Activated naive CD4-positive, alpha-beta T cell treated with anti-CD3 and anti-CD28 coated beads for 36 hours (primary cell): Measurements from ENCODE around the gene RIMBP2. TPM values are rescaled to one million over a fixed set of nuclear protein-coding genes. Genes with fewer than 3 reads are reported as not detected.

Experiments
- CTCF ChIA-PET: fragments of 350-600 bp; sonication (Branson Sonifier 250); formaldehyde crosslinking; loops from one replicate; lab custom pipeline; 2021; ENCODE audit warnings: antibody characterized with exemption; lab: Charles Lee
- DNase-seq: peaks from one replicate; pipeline ENCODE4 v3.0.0-alpha.2; 2020
- H3K27ac Mint-ChIP-seq: one replicate; pipeline ENCODE4 v1.8.0; 2021; ENCODE audit warnings: mild to moderate bottlenecking, mixed read lengths
- H3K27me3 Mint-ChIP-seq: one replicate; pipeline ENCODE4 v1.8.0; 2021; ENCODE audit warnings: low read depth, mixed read lengths
- H3K36me3 Mint-ChIP-seq: one replicate; pipeline ENCODE4 v1.8.0; 2021; ENCODE audit warnings: low read depth, mixed read lengths
- H3K4me1 Mint-ChIP-seq: one replicate; pipeline ENCODE4 v1.8.0; 2021; ENCODE audit warnings: low read depth, mixed read lengths
- H3K4me3 Mint-ChIP-seq: one replicate; pipeline ENCODE4 v1.8.0; 2021; ENCODE audit warnings: mild to moderate bottlenecking, moderate library complexity, mixed read lengths
- H3K9me3 Mint-ChIP-seq: one replicate; pipeline ENCODE4 v1.8.0; 2021; ENCODE audit warnings: mixed read lengths
- intact Hi-C: fragments of 100-400 bp; cut with micrococcal nuclease; formaldehyde crosslinking; loops from one replicate; pipeline ENCODE4 v1.15.1; 2023
- total RNA-seq, 2 experiments: library from RNA; stranded (reverse); gene quantifications; one replicate each; pipeline ENCODE4 v1.2.3, GENCODE V29; 2021

The RIMBP2 gene
- total RNA-seq, 2 experiments from 2014 or later = not detected

- H3K4me1 Mint-ChIP-seq = no peaks in the 10 kb centered on the region
- CTCF ChIA-PET = no interaction called here
- H3K9me3 Mint-ChIP-seq = no peaks in the 10 kb centered on the region
- H3K36me3 Mint-ChIP-seq = no peaks in the 10 kb centered on the region
- no peak overlapping the region for H3K27ac Mint-ChIP-seq
- H3K4me3 Mint-ChIP-seq = no peak overlapping the region
- DNase-seq = no peak
- H3K27me3 Mint-ChIP-seq = peaks cover 2% of the 10 kb centered on the region
- intact Hi-C loops = no loop called here
Measured at GRCh38 chr12:130424858-130425697, 291.0 kb downstream of the RIMBP2 start.

- H3K27ac Mint-ChIP-seq = no peak overlapping the region
- H3K9me3 Mint-ChIP-seq = no peaks in the 10 kb centered on the region
- CTCF ChIA-PET = no interaction called here
- H3K27me3 Mint-ChIP-seq = peaks cover 2% of the 10 kb centered on the region
- no peaks in the 10 kb centered on the region for H3K4me1 Mint-ChIP-seq
- no peak overlapping the region for H3K4me3 Mint-ChIP-seq
- H3K36me3 Mint-ChIP-seq = no peaks in the 10 kb centered on the region
- DNase-seq = no peak
- intact Hi-C loops = no loop called here
Measured at GRCh38 chr12:130423991-130424857, 291.9 kb downstream of the RIMBP2 start.

GRCh38 chr12:130423136-130423535 is 293.0 kb downstream of the RIMBP2 start:
- CTCF ChIA-PET = no interaction called here
- Mint-ChIP-seq H3K36me3 (no peaks in the 10 kb centered on the region), H3K27me3 (peaks cover 2% of the 10 kb centered on the region), H3K4me1 (no peaks in the 10 kb centered on the region), H3K9me3 (no peaks in the 10 kb centered on the region), H3K27ac (no peak overlapping the region), H3K4me3 (no peak overlapping the region)
- intact Hi-C loops = no loop called here
- no peak for DNase-seq

- Mint-ChIP-seq H3K9me3 (no peaks in the 10 kb centered on the region), H3K27me3 (peaks cover 4% of the 10 kb centered on the region), H3K36me3 (no peaks in the 10 kb centered on the region), H3K4me3 (no peak overlapping the region), H3K27ac (no peak overlapping the region), H3K4me1 (no peaks in the 10 kb centered on the region)
- DNase-seq = no peak
- CTCF ChIA-PET = no interaction called here
- intact Hi-C loops = no loop called here
Measured at GRCh38 chr12:130422676-130423075, 293.4 kb downstream of the RIMBP2 start.

GRCh38 chr12:130421896-130422295 is 294.2 kb downstream of the RIMBP2 start:
- no peak overlapping the region for H3K27ac Mint-ChIP-seq
- no peaks in the 10 kb centered on the region for H3K36me3 Mint-ChIP-seq
- no peaks in the 10 kb centered on the region for H3K9me3 Mint-ChIP-seq
- no peak overlapping the region for H3K4me3 Mint-ChIP-seq
- peaks cover 4% of the 10 kb centered on the region for H3K27me3 Mint-ChIP-seq
- intact Hi-C loops = no loop called here
- CTCF ChIA-PET = no interaction called here
- H3K4me1 Mint-ChIP-seq = no peaks in the 10 kb centered on the region
- DNase-seq = no peak

GRCh38 chr12:130420071-130420470 is 296.0 kb downstream of the RIMBP2 start:
- Mint-ChIP-seq H3K9me3 (no peaks in the 10 kb centered on the region), H3K27ac (no peak overlapping the region), H3K4me3 (no peak overlapping the region), H3K4me1 (no peaks in the 10 kb centered on the region), H3K36me3 (no peaks in the 10 kb centered on the region), H3K27me3 (peaks cover 9% of the 10 kb centered on the region)
- intact Hi-C loops = no loop called here
- CTCF ChIA-PET = no interaction called here
- no peak for DNase-seq

GRCh38 chr12:130419116-130419515 is 297.0 kb downstream of the RIMBP2 start:
- DNase-seq = no peak
- no peaks in the 10 kb centered on the region for H3K4me1 Mint-ChIP-seq
- H3K36me3 Mint-ChIP-seq = no peaks in the 10 kb centered on the region
- CTCF ChIA-PET = no interaction called here
- intact Hi-C loops = no loop called here
- H3K27ac Mint-ChIP-seq = no peak overlapping the region
- no peaks in the 10 kb centered on the region for H3K9me3 Mint-ChIP-seq
- peaks cover 9% of the 10 kb centered on the region for H3K27me3 Mint-ChIP-seq
- H3K4me3 Mint-ChIP-seq = no peak overlapping the region

GRCh38 chr12:130418251-130418650 is 297.8 kb downstream of the RIMBP2 start:
- no peaks in the 10 kb centered on the region for H3K4me1 Mint-ChIP-seq
- intact Hi-C loops = no loop called here
- CTCF ChIA-PET = no interaction called here
- no peaks in the 10 kb centered on the region for H3K9me3 Mint-ChIP-seq
- H3K27me3 Mint-ChIP-seq = peaks cover 11% of the 10 kb centered on the region
- H3K4me3 Mint-ChIP-seq = no peak overlapping the region
- no peaks in the 10 kb centered on the region for H3K36me3 Mint-ChIP-seq
- H3K27ac Mint-ChIP-seq = no peak overlapping the region
- no peak for DNase-seq

GRCh38 chr12:130414381-130414780 is 301.7 kb downstream of the RIMBP2 start:
- no peak overlapping the region for H3K4me3 Mint-ChIP-seq
- no peak for DNase-seq
- H3K9me3 Mint-ChIP-seq = no peaks in the 10 kb centered on the region
- intact Hi-C loops = no loop called here
- CTCF ChIA-PET = no interaction called here
- peaks cover 19% of the 10 kb centered on the region for H3K27me3 Mint-ChIP-seq
- H3K4me1 Mint-ChIP-seq = no peaks in the 10 kb centered on the region
- H3K36me3 Mint-ChIP-seq = no peaks in the 10 kb centered on the region
- H3K27ac Mint-ChIP-seq = no peak overlapping the region

- Mint-ChIP-seq H3K36me3 (no peaks in the 10 kb centered on the region), H3K27ac (no peak overlapping the region), H3K4me1 (no peaks in the 10 kb centered on the region), H3K4me3 (no peak overlapping the region), H3K9me3 (no peaks in the 10 kb centered on the region), H3K27me3 (peaks cover 19% of the 10 kb centered on the region)
- DNase-seq = no peak
- CTCF ChIA-PET = no interaction called here
- intact Hi-C loops = no loop called here
Measured at GRCh38 chr12:130413909-130414308, 302.2 kb downstream of the RIMBP2 start.

- intact Hi-C loops = no loop called here
- Mint-ChIP-seq H3K4me1 (no peaks in the 10 kb centered on the region), H3K4me3 (no peak overlapping the region), H3K27ac (no peak overlapping the region), H3K27me3 (peaks cover 17% of the 10 kb centered on the region), H3K36me3 (no peaks in the 10 kb centered on the region), H3K9me3 (no peaks in the 10 kb centered on the region)
- CTCF ChIA-PET = no interaction called here
- no peak for DNase-seq
Measured at GRCh38 chr12:130412384-130412783, 303.7 kb downstream of the RIMBP2 start.

- Mint-ChIP-seq H3K36me3 (no peaks in the 10 kb centered on the region), H3K27ac (no peak overlapping the region), H3K4me3 (no peak overlapping the region), H3K4me1 (no peaks in the 10 kb centered on the region), H3K9me3 (no peaks in the 10 kb centered on the region), H3K27me3 (peaks cover 8% of the 10 kb centered on the region)
- no peak for DNase-seq
- intact Hi-C loops = no loop called here
- CTCF ChIA-PET = no interaction called here
Measured at GRCh38 chr12:130405332-130405731, 310.8 kb downstream of the RIMBP2 start.

GRCh38 chr12:130401703-130402102 is 314.4 kb downstream of the RIMBP2 start:
- no peak overlapping the region for H3K27ac Mint-ChIP-seq
- H3K27me3 Mint-ChIP-seq = peaks cover 17% of the 10 kb centered on the region
- intact Hi-C loops = no loop called here
- H3K4me1 Mint-ChIP-seq = no peaks in the 10 kb centered on the region
- H3K4me3 Mint-ChIP-seq = no peak overlapping the region
- CTCF ChIA-PET = no interaction called here
- no peak for DNase-seq
- H3K9me3 Mint-ChIP-seq = no peaks in the 10 kb centered on the region
- H3K36me3 Mint-ChIP-seq = no peaks in the 10 kb centered on the region
